HepG2 (cell line): Measurements from ENCODE around the gene ZFP42.

ENCODE experiments used
- HNRNPK ChIP-seq: fragments of 200-400 bp; formaldehyde crosslinking; IDR thresholded peaks from 2 replicates; pipeline ENCODE4 v1.6.1; 2018; ENCODE audit warnings: low read length, low read depth, moderate library complexity, mild to moderate bottlenecking; ENCODE audit not compliant: poor library complexity, severe bottlenecking
- NFATC3 ChIP-seq: sonication (generic); formaldehyde crosslinking; IDR thresholded peaks from 2 replicates; pipeline ENCODE4 v1.5.1; 2020; ENCODE audit warnings: mild to moderate bottlenecking, missing genetic modification reagents
- PHF8 ChIP-seq: sonication (generic); formaldehyde crosslinking; IDR thresholded peaks from 2 replicates; pipeline ENCODE4 v1.5.0; 2020; ENCODE audit warnings: missing genetic modification reagents
- SP2 ChIP-seq: sonication (generic); formaldehyde crosslinking; IDR thresholded peaks from 2 replicates; pipeline ENCODE4 v1.5.1; 2020; ENCODE audit warnings: mild to moderate bottlenecking, missing genetic modification reagents
- ZBTB7A ChIP-seq: sonication (generic); formaldehyde crosslinking; IDR thresholded peaks from 2 replicates; pipeline ENCODE4 v1.8.0; 2022; ENCODE audit warnings: mild to moderate bottlenecking, missing genetic modification reagents
- ZNF12 ChIP-seq: sonication (generic); formaldehyde crosslinking; IDR thresholded peaks from 2 replicates; pipeline ENCODE4 v1.5.0; 2020; ENCODE audit warnings: missing genetic modification reagents
- ZNF143 ChIP-seq: sonication (generic); formaldehyde crosslinking; IDR thresholded peaks from 2 replicates; pipeline ENCODE4 v1.4.0; 2020; ENCODE audit warnings: missing genetic modification reagents
- ZNF264 ChIP-seq: sonication (generic); formaldehyde crosslinking; IDR thresholded peaks from 2 replicates; pipeline ENCODE4 v1.4.0; 2020; ENCODE audit warnings: missing genetic modification reagents
- TF ChIP-seq, protein P1 (sequence below): sonication (generic); formaldehyde crosslinking; IDR thresholded peaks from 2 replicates; pipeline ENCODE4 v1.5.0; 2020; ENCODE audit warnings: mild to moderate bottlenecking, missing genetic modification reagents, moderate library complexity
- TF ChIP-seq, protein P2 (sequence below): sonication (generic); formaldehyde crosslinking; IDR thresholded peaks from 2 replicates; pipeline ENCODE4 v1.5.0; 2020; ENCODE audit warnings: missing genetic modification reagents

DNA sequence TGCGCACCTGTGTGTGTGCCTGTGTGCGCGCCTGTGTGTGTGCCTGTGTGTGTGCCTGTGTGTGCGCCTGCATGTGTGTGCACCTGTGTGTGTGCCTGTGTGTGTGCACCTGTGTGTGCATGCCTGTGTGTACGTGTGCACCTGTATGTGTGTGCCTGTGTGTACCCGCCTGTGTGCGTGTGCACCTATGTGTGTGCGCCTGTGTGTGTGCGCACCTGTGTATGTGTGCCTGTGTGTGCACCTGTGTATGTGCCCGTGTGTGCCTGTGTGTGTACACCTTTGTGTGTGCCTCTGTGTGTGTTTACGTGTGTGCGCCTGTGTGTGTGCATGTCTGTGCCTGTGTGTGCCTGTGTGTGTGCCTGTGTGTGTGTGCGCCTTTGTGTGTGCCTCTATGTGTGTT is 33.5 kb downstream of the ZFP42 start:
- TF ChIP-seq ZBTB7A: no peak
- TF ChIP-seq, protein P1, sequence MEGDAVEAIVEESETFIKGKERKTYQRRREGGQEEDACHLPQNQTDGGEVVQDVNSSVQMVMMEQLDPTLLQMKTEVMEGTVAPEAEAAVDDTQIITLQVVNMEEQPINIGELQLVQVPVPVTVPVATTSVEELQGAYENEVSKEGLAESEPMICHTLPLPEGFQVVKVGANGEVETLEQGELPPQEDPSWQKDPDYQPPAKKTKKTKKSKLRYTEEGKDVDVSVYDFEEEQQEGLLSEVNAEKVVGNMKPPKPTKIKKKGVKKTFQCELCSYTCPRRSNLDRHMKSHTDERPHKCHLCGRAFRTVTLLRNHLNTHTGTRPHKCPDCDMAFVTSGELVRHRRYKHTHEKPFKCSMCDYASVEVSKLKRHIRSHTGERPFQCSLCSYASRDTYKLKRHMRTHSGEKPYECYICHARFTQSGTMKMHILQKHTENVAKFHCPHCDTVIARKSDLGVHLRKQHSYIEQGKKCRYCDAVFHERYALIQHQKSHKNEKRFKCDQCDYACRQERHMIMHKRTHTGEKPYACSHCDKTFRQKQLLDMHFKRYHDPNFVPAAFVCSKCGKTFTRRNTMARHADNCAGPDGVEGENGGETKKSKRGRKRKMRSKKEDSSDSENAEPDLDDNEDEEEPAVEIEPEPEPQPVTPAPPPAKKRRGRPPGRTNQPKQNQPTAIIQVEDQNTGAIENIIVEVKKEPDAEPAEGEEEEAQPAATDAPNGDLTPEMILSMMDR: no peak
- TF ChIP-seq ZNF264 (CRISPR knock-in tag): no peak
- TF ChIP-seq ZNF143: no peak
- no peak for TF ChIP-seq ZNF12
- no peak for TF ChIP-seq HNRNPK
- no peak for TF ChIP-seq SP2
- TF ChIP-seq PHF8 (CRISPR knock-in tag): no peak
- TF ChIP-seq NFATC3: no peak
- TF ChIP-seq, protein P2, sequence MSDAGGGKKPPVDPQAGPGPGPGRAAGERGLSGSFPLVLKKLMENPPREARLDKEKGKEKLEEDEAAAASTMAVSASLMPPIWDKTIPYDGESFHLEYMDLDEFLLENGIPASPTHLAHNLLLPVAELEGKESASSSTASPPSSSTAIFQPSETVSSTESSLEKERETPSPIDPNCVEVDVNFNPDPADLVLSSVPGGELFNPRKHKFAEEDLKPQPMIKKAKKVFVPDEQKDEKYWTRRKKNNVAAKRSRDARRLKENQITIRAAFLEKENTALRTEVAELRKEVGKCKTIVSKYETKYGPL (CRISPR knock-in tag): no peak
